Keratinocyte (primary cell): Measurements from ENCODE around the gene SRP14.

Source experiments
- CTCF ChIP-seq, 3 experiments: IDR thresholded peaks in 1 of 3; conservative IDR thresholded peaks in 1 of 3; optimal IDR thresholded peaks in 1 of 3; 2 replicates in 2 of 3; 3 replicates in 1 of 3; pipeline versions ENCODE3 to v1.5.1; 2011; ENCODE audit warnings: low read length in 3 of 3, mild to moderate bottlenecking in 3 of 3, moderate library complexity in 2 of 3, control low read depth in 1 of 3, inconsistent platforms in 1 of 3; ENCODE audit not compliant: insufficient read depth in 2 of 3; ENCODE audit errors: extremely low read depth in 1 of 3
- EZH2 ChIP-seq: IDR thresholded peaks from one replicate; pipeline ENCODE4 v1.6.1; 2012; ENCODE audit warnings: inconsistent platforms, mild to moderate bottlenecking, low read length, moderate library complexity

GRCh38 chr15:40046721-40047414 lies 7.9 kb upstream of the SRP14 start:
- TF ChIP-seq EZH2 (no peak), CTCF (optimal IDR thresholded peaks at IDR 0.05 in 1 of 3, IDR thresholded peaks at IDR 0.05 in 1 of 3, conservative IDR thresholded peaks at IDR 0.05 in 1 of 3; ENCODE audit: extremely low read depth in 1 of 3, insufficient read depth in 2 of 3, low read length in 3 of 3) (no peak)
